HepG2 (cell line): ENCODE results near the gene SCMH1. TPM values are rescaled to one million over a fixed set of nuclear protein-coding genes. Genes with fewer than 3 reads are reported as not detected.

ENCODE experiments used
- ATAC-seq: fragments of 200-7000 bp; cut with Tn5 transposase; 3 replicates; pipeline ENCODE4 v1.9.1; 2020; ENCODE audit warnings: mild to moderate bottlenecking, moderate library complexity
- BruUV-seq: library from RNA; stranded (reverse); fragments of 400-500 nt; replicated peaks from 2 replicates; lab custom pipeline; 2021; lab: Mats Ljungman, UMichigan
- CTCF ChIA-PET: fragments of 300-600 bp; formaldehyde crosslinking; extraction: SDS; loops from one replicate; lab custom pipeline; 2021; ENCODE audit warnings: low total read pairs, inconsistent platforms, low intra/inter-chr PET ratio; lab: Yijun Ruan, JAX
- POLR2A ChIA-PET: fragments of 350-600 bp; sonication (Branson Sonifier 250); formaldehyde crosslinking; loops from one replicate; lab custom pipeline; 2020; ENCODE audit warnings: antibody characterized with exemption, inconsistent platforms; lab: Yijun Ruan, JAX
- DNase-seq: peaks from one replicate; pipeline ENCODE4 v3.0.0-alpha.2; 2015; ENCODE audit warnings: low spot score
- FAIRE-seq: peaks from 3 replicates; lab custom pipeline; 2011; peaks lifted over from hg19 to GRCh38; lab: Jason Lieb, UNC
- H2AFZ ChIP-seq: one replicate; pipeline ENCODE4 v1.6.1; 2011; ENCODE audit warnings: low read length, inconsistent platforms
- H3K27ac ChIP-seq: fragments of 300-600 bp; 3 replicates; pipeline ENCODE4 v1.8.0; 2011; ENCODE audit warnings: mixed run types, mild to moderate bottlenecking, mixed read lengths, low read length, inconsistent platforms; ENCODE audit not compliant: insufficient read depth; ENCODE audit errors: extremely low read length
- H3K27me3 ChIP-seq, 2 experiments: fragments of 200-600 bp in 1 of 2; 2 replicates in 1 of 2; 3 replicates in 1 of 2; pipeline versions ENCODE4 v1.6.0 to v1.8.0; 2011; ENCODE audit warnings: low read length in 2 of 2, mild to moderate bottlenecking in 2 of 2, moderate library complexity in 2 of 2, inconsistent platforms in 1 of 2; ENCODE audit not compliant: insufficient read depth in 2 of 2, control insufficient read depth in 1 of 2
- H3K36me3 ChIP-seq, 2 experiments: fragments of 200-600 bp in 1 of 2; replicated peaks in 1 of 2; 2 replicates in 1 of 2; 3 replicates in 1 of 2; pipeline versions ENCODE4 v1.5.1 to v1.8.0; 2011; ENCODE audit warnings: low read length in 2 of 2, inconsistent platforms in 1 of 2; ENCODE audit not compliant: insufficient read depth in 2 of 2, control insufficient read depth in 1 of 2
- H3K4me1 ChIP-seq: 2 replicates; pipeline ENCODE4 v1.5.1; 2012; ENCODE audit warnings: low read length, inconsistent platforms; ENCODE audit not compliant: insufficient read depth
- H3K4me2 ChIP-seq: 2 replicates; pipeline ENCODE4 v1.6.0; 2011; ENCODE audit warnings: low read depth, low read length, inconsistent platforms
- H3K4me3 ChIP-seq, 3 experiments: fragments of 200-600 bp in 1 of 3; sonication (generic), shearing (Covaris generic) in 1 of 3; replicated peaks in 1 of 3; 2 replicates each; pipeline ENCODE4 v1.5.1; 2011 to 2016; ENCODE audit warnings: low read length in 3 of 3, inconsistent platforms in 2 of 3, low read depth in 2 of 3, mild to moderate bottlenecking in 2 of 3, control low read depth in 1 of 3, mixed read lengths in 1 of 3; ENCODE audit not compliant: insufficient read depth in 1 of 3
- H3K79me2 ChIP-seq: one replicate; pipeline ENCODE4 v1.6.1; 2011; ENCODE audit warnings: low read length, inconsistent platforms; ENCODE audit not compliant: insufficient read depth
- H3K9ac ChIP-seq: 2 replicates; pipeline ENCODE4 v1.6.0; 2011; ENCODE audit warnings: mild to moderate bottlenecking, low read depth, low read length, inconsistent platforms; ENCODE audit not compliant: insufficient read depth
- H3K9me3 ChIP-seq: 2 replicates; pipeline ENCODE4 v1.5.1; 2012; ENCODE audit warnings: mild to moderate bottlenecking, low read length
- H4K20me1 ChIP-seq: 2 replicates; pipeline ENCODE4 v1.6.0; 2011; ENCODE audit warnings: inconsistent platforms, mild to moderate bottlenecking, low read length, moderate library complexity; ENCODE audit not compliant: insufficient read depth
- ARNT ChIP-seq: fragments of 450-650 bp; IDR thresholded peaks from 2 replicates; pipeline ENCODE4 v1.6.1; 2017
- BCLAF1 ChIP-seq: fragments of 450-650 bp; IDR thresholded peaks from 2 replicates; pipeline ENCODE4 v1.6.1; 2017; ENCODE audit warnings: mild to moderate bottlenecking
- HOXA3 ChIP-seq: sonication (generic); formaldehyde crosslinking; IDR thresholded peaks from 2 replicates; pipeline ENCODE4 v1.5.0; 2020; ENCODE audit warnings: missing genetic modification reagents
- IKZF5 ChIP-seq: IDR thresholded peaks from 2 replicates; pipeline ENCODE4 v1.6.1; 2018; ENCODE audit warnings: missing genetic modification reagents, mild to moderate bottlenecking, missing compliant biosample characterization
- KLF13 ChIP-seq: sonication (generic); formaldehyde crosslinking; IDR thresholded peaks from 2 replicates; pipeline ENCODE4 v1.4.0; 2020; ENCODE audit warnings: mild to moderate bottlenecking, missing genetic modification reagents
- MEIS1 ChIP-seq: sonication (generic); formaldehyde crosslinking; IDR thresholded peaks from 2 replicates; pipeline ENCODE4 v1.9.0; 2021; ENCODE audit warnings: mild to moderate bottlenecking, missing genetic modification reagents, moderate library complexity, borderline replicate concordance
- POGK ChIP-seq: sonication (generic); formaldehyde crosslinking; conservative IDR thresholded peaks from 2 replicates; pipeline ENCODE4 v1.8.0; 2022; ENCODE audit warnings: mild to moderate bottlenecking, moderate library complexity, missing genetic modification reagents
- STAG1 ChIP-seq: sonication (generic); formaldehyde crosslinking; IDR thresholded peaks from 2 replicates; pipeline ENCODE4 v1.4.0; 2020; ENCODE audit warnings: missing genetic modification reagents
- TCF7 ChIP-seq: sonication (generic); IDR thresholded peaks from 2 replicates; pipeline ENCODE4 v1.6.1; 2016; ENCODE audit warnings: antibody characterized with exemption, low read depth
- TFDP1 ChIP-seq: IDR thresholded peaks from 2 replicates; pipeline ENCODE4 v1.6.1; 2016; ENCODE audit warnings: missing compliant biosample characterization, missing genetic modification reagents, borderline replicate concordance
- TRIM24 ChIP-seq: sonication (generic); formaldehyde crosslinking; IDR thresholded peaks from 2 replicates; pipeline ENCODE4 v1.8.0; 2022; ENCODE audit warnings: mild to moderate bottlenecking, missing genetic modification reagents
- ZFP1 ChIP-seq: IDR thresholded peaks from 2 replicates; pipeline ENCODE4 v1.6.1; 2016
- ZNF367 ChIP-seq: sonication (generic); formaldehyde crosslinking; IDR thresholded peaks from 2 replicates; pipeline ENCODE4 v1.4.0; 2020; ENCODE audit warnings: missing genetic modification reagents, borderline replicate concordance
- ZNF513 ChIP-seq: sonication (generic); formaldehyde crosslinking; conservative IDR thresholded peaks from 2 replicates; pipeline ENCODE4 v1.5.0; 2020; ENCODE audit warnings: missing genetic modification reagents
- ZNF614 ChIP-seq: IDR thresholded peaks from 2 replicates; pipeline ENCODE4 v1.6.1; 2018; ENCODE audit warnings: missing biosample characterization, missing genetic modification reagents, inconsistent platforms, borderline replicate concordance
- WGBS: methylation state at CpG from one replicate; pipeline ENCODE4 v1.1.6; 2017; ENCODE audit warnings: low lambda C conversion rate; 5-methylcytosine and 5-hydroxymethylcytosine counted together
- in situ Hi-C: cut with HindIII; loops from 2 replicates; pipeline ENCODE4 v1.10.0; 2017; ENCODE audit warnings: low pct_unique_long_range_greater_than_20kb; ENCODE audit not compliant: extremely low pct_ligation_motif_present
- intact Hi-C: fragments of 100-400 bp; cut with micrococcal nuclease; formaldehyde crosslinking; loops from one replicate; pipeline ENCODE4 v1.10.0; 2022; ENCODE audit not compliant: unreplicated experiment
- polyA plus RNA-seq, 8 experiments: library from polyadenylated mRNA; depleted of rRNA in 3 of 8; stranded (reverse) in 7 of 8; unstranded in 1 of 8; fragments of >200 nt; fragmentation: Illumina TruSeq in 4 of 8; extraction: Trizol in 4 of 8; gene quantifications; 2 replicates each; pipeline versions ENCODE4 v1.2.1 to v1.2.3, GENCODE V29; 2011 to 2016; ENCODE audit warnings: low read depth in 4 of 8, missing spikeins in 1 of 8, mixed read lengths in 1 of 8; ENCODE audit not compliant: insufficient read depth in 1 of 8
- total RNA-seq, 5 experiments: library from RNA; depleted of rRNA; stranded (reverse); fragments of >200 nt; fragmentation: Illumina TruSeq; extraction: Trizol; gene quantifications; 2 replicates each; pipeline ENCODE4 v1.2.3, GENCODE V29; 2016; ENCODE audit warnings: low read depth in 1 of 5

The SCMH1 gene
- total and polyA plus RNA-seq, 2 of the 13 experiments (the other 11 are each of a cell fraction or from before 2014, with no cell fraction given): 41.8 to 52.6 TPM

DNA sequence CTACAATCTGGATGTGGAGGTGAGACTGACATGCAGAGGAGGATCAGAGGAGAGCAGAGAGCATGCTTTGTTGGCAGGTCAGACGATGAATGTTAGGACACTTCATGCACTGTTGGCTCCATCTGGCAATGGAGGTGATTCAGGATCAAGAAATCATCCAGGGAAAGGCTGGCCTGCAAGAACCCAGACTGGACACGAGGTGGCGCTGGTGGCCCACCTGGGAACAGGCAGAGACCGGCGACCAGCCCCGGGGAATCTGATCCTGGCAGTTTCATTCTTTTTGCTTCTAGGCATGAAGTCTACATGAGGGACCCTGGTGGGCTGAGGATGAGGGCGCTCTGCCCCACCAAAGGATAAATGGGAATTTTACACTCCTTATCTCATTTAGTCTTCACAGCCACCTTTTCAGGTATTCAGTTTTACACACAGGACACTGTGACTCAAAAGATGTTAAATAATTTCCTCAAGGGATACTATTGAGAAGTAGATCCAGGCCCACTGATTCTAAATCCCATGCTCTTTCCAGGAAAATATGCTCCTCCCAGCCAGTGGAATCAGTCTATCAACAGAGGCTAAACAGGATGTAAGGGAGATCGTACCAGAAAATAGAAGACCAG is 26.2 kb upstream of the SCMH1 start:
- DNase-seq (peak; percentile 35), FAIRE-seq (peak; percentile 90), ATAC-seq (peak; percentile 88)
- no peaks in the 10 kb centered on the region for H3K27me3 ChIP-seq
- no peaks in the 10 kb centered on the region for H3K4me1 ChIP-seq
- H3K9ac ChIP-seq: no peak overlapping the region
- BruUV-seq: no TSS peak
- no peak overlapping the region for H3K4me2 ChIP-seq
- H4K20me1 ChIP-seq: no peaks in the 10 kb centered on the region; the same call in 1 of the 2 replicates
- H3K79me2 ChIP-seq: no peaks in the 10 kb centered on the region
- no peaks in the 10 kb centered on the region for H3K36me3 ChIP-seq
- no peak overlapping the region for H3K27ac ChIP-seq
- POLR2A ChIA-PET: no interaction called here
- H3K4me3 ChIP-seq: no peak overlapping the region
- intact Hi-C loops: loop anchor here (1.0 to 2.0 kb wide), 2 partner anchors 149 to 164 kb away; no protein-coding TSS in a partner anchor
- no peak overlapping the region for H2AFZ ChIP-seq
- CTCF ChIA-PET: interaction anchor here (1.8 to 2.9 kb wide), 3 partner anchors 148 to 262 kb away, joined by 4 to 25 read pairs (median 14); no protein-coding TSS in a partner anchor
- in situ Hi-C loops: no loop called here
- no peaks in the 10 kb centered on the region for H3K9me3 ChIP-seq
- 33% methylated on average over 3 of the region's 8 CpGs for WGBS
- TF ChIP-seq MEIS1 (no peak), KLF13 (CRISPR knock-in tag) (no peak), ARNT (no peak), IKZF5 (CRISPR knock-in tag) (0 out of 2 replicates have a peak, but pooled peaks have one; percentile 29), BCLAF1 (no peak), HOXA3 (CRISPR knock-in tag) (no peak), POGK (CRISPR knock-in tag) (no peak), ZNF513 (CRISPR knock-in tag) (no peak), ZNF614 (CRISPR knock-in tag) (no peak), ZFP1 (CRISPR knock-in tag) (no peak), TRIM24 (no peak), TFDP1 (CRISPR knock-in tag) (no peak), ZNF367 (CRISPR knock-in tag) (no peak), STAG1 (CRISPR knock-in tag) (peak; percentile 95), TCF7 (no peak)
